HG02763 (cell line): ENCODE data around the gene KRTAP4-11.
"Not testable (repeated sequence)": the region's sequence is repeated elsewhere in the genome, so short reads cannot be mapped to it uniquely, and the experiment has no call there.

ENCODE experiments used
- ATAC-seq: cut with Tn5 transposase; IDR thresholded peaks from one replicate; pipeline ENCODE4 v1.9.1; 2021; ENCODE audit warnings: mild to moderate bottlenecking, moderate library complexity; ENCODE audit not compliant: unreplicated experiment

Gene KRTAP4-11

DNA sequence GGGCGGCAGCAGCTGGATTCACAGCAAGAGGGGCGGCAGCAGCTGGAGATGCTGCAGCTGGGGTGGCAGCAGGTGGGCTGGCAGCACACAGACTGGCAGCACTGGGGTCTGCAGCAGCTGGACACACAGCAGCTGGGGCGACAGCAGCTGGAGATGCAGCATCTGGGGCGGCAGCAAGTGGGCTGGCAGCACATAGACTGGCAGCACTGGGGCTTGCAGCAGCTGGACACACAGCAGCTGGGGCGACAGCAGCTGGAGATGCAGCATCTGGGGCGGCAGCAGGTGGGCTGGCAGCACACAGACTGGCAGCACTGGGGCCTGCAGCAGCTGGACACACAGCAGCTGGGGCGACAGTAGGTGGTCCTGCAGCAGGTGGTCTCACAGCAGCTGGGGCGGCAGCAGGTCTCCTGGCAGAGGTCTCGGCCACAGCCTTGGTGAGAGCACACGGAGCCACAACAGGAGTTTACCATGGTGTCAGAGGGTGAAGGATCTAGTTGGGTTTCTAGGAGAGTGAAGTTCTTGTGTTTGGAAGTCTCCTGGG lies at the start of gene KRTAP4-11:
Gene KRTAP4-11, minus strand, starts transcription at position 528 of the 541 bp plus-strand sequence. Its CDS starts 58 bp downstream, at position 470.
- not testable (repeated sequence) for ATAC-seq

DNA sequence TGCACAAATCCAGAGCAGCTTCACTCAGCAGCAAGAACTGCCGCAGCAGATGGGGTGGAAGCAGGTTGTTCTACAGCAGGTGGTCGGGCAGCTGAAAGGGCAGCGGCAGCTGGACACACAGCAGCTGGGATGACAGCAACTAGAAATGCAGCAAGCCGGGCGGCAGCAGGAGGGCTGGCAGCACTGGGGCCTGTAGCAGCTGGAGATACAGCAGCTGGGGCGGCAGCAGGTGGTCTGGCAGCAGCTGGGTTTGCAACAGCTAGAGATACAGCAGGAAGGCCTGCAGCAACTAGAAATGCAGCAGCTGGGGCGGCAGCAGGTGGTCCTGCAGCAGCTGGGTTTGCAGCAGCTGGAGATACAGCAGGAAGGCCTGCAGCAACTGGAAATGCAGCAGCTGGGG lies 49.4 kb upstream of the KRTAP4-11 start:
- ATAC-seq, result no peak

DNA sequence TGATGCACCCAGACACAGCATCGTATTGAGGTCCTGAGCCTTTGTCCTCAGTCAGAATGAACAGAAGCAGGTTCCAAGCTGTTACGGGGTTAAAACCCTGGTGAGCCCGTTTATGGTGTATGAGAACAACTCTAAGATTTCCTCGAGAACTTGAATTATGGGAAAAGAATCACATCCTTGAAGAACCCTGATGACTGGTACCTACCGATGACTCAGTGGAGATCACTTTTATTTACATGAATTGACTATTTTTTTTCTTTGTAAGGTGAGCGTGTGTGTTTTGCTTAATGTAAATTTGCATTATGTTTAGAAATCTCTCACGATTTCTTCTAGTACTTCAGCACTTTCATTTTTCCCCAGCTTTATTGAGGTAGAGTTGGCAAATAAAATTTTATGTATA lies 45.7 kb upstream of the KRTAP4-11 start:
- ATAC-seq, result no peak

DNA sequence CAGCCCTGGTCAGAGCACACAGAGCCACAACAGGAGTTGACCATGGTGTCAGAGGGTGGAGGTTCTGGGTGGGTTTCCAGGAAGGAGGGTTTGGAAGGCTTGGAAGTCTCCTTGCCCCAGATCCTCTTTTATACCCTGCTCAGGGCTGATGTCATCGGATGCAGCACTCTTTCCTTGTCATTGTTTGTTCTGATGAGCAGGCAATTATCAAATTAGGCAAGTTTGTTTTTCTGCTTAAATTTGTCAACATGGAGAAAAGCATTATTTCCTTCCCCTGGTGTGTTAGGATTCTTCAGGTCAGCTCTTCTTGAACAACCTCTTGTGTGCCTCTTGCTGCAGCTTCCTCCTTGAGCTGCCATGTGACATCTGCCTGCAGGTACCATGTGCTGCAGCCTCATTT lies 42.5 kb upstream of the KRTAP4-11 start, which contains the start of gene KRTAP4-4:
Gene KRTAP4-4, minus strand, starts transcription at position 101 of the 400 bp plus-strand sequence. Its CDS starts 57 bp downstream, at position 44.
- ATAC-seq, result no peak

DNA sequence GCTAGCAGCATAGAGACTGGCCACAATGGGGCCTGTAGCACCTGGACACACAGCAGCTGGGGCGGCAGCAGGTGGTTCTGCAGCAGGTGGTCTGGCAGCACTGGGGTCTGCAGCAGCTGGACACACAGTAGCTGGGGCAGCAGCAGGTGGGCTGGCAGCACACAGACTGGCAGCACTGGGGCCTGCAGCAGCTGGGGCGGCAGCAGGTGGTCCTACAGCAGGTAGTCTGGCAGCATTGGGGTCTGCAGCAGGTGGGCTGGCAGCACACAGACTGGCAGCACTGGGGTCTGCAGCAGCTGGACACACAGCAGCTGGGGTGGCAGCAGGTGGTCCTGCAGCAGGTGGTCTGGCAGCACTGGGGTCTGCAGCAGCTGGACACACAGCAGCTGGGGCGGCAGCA lies 42.0 kb upstream of the KRTAP4-11 start:
- not testable (repeated sequence) for ATAC-seq

DNA sequence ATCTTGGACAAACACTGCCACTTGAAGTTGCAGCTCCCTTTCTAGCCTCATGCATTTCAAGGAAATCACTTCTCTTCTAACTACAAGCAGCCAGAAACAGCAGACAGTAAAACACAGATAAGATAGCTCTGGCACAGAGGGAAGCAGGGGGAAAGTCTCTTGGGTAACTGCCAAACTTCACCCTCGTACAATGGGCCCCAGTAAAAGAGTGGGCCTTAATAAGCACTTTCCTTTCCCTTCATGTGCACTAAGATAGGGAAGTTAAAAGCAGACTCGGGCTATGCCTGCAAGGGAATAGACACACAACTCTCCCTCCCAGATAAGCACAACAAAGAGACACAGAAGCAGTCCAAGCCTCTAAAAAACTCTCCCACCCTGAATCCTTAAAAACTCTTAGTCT lies 35.7 kb upstream of the KRTAP4-11 start:
- ATAC-seq, result no peak

DNA sequence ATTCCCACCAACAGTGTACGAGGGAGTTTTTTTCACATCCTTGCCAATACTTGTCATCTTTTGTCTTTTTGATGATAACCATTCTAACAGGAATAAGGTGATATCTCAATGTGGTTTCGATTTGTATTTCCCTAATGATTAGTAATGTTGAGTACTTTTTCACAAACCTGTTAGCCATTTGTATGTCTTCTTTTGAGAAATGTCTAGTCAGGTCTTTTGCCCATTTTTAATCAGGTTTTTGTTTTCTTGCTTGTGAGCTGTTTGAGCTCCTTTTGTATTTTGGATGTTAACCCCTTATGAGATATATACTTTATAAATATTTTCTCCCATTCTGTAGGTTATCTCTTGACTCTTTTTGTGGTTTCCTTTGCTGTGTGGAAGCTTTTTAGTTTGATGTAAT lies 33.4 kb upstream of the KRTAP4-11 start:
- no peak for ATAC-seq

DNA sequence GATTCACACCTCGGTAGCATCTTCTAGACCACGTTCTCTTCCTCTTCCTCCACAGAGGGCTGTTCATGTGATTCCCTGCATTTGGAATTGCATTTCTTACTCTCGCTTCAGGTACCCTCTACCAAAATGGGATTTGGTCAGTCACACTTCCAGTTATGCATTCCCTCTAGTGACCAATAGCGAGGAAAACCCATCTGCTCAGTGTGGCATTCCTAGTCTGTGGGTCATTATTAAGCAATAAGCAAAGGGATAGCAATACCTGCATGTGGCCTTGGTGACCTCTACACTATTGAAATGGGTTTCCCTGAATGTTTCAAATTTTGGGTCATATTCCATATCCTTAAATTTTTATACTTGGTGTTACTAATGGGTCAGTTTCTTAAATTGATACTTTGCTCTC lies 31.9 kb upstream of the KRTAP4-11 start:
- ATAC-seq, result no peak

DNA sequence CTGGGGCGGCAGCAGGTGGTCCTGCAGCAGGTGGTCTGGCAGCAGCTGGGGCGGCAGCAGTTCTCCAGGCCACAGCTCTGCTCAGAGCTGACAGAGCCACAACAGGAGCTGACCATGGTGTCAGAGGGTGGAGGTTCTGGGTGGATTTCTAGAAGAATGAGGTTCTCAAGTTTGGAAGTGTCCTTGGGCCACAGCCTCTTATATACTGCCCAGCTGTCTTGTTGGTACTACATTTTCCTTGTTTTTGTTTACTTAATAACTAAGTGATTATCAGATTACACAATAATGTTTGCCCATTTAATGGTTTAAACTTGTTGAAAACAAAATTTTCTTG lies 31.4 kb upstream of the KRTAP4-11 start, which contains the start of gene KRTAP4-5:
Gene KRTAP4-5, minus strand, starts transcription at position 174 of the 334 bp plus-strand sequence. Its CDS starts 58 bp downstream, at position 116.
- ATAC-seq, result no peak

DNA sequence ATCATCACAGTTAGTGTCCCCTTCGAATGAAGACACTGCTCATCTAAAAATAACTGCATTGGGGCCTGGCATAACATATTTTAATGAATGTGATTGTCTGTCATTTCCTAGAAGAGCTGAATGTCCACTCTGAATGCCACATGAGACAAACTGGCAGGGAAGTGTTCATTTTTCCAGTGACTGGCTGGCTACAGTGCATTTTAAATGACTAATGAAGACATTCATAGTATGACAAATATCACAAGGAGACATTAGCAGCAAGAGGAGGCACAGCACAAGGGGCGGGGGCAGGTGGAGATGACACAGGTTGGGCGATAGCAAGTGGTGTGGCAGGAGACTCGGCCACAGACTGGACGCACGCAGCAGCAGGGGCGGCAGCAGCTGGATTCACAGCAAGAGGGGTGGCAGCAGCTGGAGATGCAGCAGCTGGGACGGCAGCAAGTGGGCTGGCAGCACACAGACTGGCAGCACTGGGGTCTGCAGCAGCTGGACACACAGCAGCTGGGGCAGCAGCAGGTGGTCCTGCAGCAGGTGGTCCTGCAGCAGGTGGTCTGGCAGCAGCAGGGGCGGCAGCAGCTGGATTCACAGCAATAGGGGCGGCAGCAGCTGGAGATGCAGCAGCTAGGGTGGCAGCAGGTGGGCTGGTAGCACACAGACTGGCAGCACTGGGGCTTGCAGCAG lies 30.9 kb upstream of the KRTAP4-11 start:
- ATAC-seq, result not testable (repeated sequence)

DNA sequence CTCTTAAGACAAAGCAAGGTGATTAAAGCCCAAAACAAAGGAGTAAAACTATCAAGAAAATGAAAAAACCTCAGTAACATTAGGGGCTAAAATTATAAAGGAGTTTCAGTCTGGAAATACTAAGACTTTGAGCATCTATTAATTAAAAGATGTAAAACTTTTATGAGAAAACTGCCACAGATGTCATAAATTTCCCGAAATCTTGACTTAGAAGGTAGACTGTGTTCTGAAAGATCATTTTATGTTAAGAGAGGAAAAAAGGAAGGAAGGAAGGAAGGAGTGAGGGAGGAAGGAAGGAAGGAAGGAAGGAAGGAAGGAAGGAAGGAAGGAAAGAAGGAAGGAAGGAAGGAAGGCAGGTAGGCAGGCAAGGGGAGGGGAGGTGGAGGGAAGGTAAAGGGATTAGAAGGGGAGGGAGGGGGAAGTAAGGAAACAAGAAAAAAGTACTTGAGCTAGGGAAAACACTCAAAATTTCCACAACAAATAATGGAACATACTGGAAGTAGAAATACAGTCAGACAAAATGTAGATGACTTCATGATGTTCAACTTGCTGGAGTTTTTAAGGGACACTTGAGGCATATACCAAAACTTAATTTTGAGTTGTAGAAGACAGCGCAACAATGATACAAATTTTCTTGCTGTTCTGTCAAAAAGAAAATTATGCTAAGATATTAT lies 29.5 kb upstream of the KRTAP4-11 start:
- ATAC-seq, result no peak

DNA sequence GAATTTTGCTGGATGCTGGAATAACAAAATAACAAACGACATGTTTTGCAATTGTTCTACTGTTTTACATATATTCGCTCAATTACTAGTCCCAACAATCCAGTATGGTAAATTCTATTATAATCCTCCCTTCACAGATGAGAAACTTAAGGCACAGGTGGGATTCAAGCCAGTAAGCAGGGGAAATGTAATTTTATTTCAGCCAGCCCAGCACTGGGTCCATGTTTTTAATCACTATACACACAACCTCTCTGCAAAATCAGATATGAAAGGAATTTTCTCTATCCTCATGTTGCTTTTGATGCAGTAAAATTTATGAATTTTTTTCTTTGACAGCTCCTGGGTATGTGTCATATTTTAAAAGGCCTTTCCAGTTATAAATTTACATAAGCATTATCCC lies 27.1 kb upstream of the KRTAP4-11 start:
- no peak for ATAC-seq

DNA sequence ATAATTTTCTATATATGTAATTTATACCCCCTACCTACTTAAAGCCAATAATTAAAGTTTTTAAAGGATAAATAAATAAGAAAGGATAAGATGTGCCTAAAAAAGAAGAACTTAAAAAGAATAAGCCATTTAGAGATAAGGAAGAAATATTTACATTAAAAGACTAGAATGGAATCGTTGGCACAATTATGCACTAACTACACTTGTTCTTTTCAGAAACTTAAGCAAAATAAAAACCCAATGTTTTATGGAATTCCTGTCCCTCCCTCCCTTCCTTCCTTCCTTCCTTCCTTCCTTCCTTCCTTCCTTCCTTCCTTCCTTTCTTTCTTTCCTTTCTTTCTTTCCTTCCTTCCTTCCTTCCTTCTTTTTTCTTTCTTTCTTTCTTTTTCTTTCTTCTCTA lies 26.7 kb upstream of the KRTAP4-11 start:
- no peak for ATAC-seq

DNA sequence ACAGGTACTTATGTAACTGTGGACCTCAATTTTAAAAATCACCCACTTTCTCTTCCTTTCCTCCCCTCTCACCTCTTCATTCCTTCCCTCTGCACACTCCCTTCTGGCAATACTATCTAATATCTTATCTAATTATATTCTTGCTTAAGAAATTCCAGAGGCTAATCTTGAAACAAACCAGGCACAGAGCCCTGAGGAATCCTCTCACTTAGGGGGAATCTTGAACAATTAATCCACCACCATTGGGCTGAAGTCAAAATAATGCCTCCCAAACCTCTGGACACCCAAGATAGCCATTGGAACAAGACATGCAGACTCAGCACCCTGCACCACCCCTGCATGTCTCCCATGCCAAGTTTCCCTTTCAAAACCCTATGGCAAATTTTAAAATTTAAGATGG lies 23.2 kb upstream of the KRTAP4-11 start:
- ATAC-seq, result no peak

DNA sequence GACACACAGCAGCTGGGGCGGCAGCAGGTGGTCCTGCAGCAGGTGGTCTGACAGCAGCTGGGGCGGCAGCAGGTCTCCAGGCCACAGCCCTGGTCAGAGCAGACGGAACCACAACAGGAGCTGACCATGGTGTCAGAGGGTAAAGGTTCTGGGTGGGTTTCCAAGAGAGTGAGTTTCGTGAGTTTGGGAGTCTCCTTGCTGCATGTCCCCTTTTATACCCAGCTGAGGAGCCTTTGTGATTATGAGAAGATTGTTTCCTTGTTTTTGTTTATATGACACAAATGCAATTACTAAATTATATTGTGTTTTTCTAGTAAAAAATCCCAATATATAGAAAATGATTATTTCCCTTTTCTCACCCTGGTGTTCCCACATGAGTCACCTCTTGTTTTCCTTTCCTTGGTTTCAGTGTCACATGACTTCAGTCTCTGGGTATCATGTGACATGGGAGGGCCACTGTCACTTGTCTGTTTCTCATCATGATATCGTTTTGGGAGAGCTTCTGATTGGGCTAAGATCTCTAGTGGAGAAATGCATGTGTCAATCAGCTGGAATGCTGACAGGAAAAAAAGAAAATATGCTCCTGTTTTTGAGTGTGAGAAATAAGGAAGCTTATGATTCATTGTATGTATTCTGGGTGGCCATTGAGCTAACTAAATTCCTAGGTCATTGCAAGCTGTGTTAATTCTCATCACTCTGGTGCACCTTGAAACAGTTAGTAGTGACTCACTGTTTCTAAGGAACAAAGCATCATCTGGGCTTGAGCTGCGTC lies 22.4 kb upstream of the KRTAP4-11 start, which contains the start of gene KRTAP4-6:
Gene KRTAP4-6, minus strand, starts transcription at position 185 of the 772 bp plus-strand sequence. Its CDS starts 57 bp downstream, at position 128.
- no peak for ATAC-seq

DNA sequence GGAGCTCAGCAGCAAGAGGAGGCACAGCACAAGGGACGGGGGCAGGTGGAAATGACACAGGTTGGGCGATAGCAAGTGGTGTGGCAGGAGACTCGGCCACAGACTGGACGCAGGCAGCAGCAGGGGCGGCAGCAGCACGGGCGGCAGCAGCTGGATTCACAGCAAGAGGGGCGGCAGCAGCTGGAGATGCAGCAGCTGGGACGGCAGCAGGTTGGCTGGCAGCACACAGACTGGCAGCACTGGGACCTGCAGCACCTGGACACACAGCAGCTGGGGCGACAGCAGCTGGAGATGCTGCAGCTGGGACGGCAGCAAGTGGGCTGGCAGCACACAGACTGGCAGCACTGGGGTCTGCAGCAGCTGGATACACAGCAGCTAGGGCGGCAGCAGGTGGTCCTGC lies 21.7 kb upstream of the KRTAP4-11 start:
- not testable (repeated sequence) for ATAC-seq

DNA sequence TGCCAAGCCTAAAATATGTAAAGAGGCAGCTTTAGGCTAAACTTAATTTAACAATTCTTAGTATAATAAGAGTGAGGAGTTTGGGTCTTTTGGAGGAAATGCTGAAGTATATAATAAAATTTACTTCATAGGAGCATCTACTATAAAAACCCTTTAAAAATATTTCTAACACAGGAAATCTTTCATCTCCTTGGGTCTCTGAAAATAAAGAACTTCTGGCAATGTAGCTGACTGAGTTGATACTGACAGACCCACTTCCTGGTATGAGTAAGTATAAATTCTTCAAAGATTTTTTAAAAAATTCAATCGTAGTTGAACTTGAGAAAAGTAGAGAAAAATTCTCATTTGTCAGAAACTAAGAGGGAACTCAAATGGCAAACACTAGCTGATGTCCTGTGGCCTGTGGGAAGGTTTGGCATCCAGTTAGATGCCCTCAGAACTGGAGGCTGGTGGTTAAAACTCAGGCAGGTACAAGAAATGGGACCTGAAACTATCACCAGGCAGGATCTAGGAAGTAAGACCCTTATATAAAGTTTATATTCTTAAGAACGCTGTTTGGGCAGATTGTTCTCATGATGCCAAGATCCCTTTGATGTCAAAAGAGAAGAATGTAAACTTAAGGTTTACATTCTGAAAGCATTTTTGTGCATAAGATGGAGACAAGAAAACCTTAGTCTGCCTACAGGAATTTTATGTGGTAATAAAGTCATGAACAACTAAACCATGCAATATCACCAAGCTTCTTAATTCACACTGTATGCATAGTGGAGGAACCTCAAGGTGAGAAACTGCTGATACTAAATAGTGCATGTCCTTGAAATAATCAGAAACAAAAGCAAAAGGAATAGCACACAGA lies 15.9 kb upstream of the KRTAP4-11 start:
- no peak for ATAC-seq

DNA sequence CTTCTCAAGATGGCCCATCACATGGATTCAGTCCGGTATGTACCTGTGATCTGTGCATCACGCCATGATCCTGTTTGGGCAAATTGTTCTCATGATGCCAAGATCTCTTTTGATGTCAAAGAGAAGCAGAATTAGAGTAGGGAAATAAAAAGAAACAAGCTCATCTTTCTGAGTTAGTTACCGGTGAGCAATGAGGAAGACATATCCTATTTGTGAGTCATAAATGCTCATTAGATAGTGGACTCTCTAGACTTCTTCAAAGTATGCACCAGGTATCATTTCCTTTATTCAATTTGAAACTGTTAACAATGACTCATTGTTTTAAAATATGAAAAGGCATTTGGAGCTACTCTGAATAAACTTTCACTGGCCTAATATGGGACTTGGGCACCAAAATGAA lies 13.8 kb upstream of the KRTAP4-11 start:
- no peak for ATAC-seq

DNA sequence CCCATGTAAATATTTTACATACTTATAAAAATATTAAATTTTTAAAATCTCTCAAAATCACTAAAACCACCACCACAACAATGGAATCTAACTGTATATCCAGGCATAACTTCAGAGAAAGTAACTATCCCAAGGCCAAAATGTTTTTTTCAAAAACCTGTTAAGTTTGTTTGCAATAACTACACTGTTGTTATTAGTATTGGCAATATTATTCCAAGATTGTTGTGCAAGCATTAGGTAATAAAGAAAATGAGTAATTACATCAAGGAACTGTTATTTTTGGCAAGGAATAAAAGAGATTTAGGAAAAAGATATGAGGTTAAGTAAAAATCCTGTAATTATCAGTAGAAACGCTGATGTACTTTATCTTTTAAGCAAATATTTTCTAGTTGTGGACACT lies 9.2 kb upstream of the KRTAP4-11 start:
- ATAC-seq, result no peak

DNA sequence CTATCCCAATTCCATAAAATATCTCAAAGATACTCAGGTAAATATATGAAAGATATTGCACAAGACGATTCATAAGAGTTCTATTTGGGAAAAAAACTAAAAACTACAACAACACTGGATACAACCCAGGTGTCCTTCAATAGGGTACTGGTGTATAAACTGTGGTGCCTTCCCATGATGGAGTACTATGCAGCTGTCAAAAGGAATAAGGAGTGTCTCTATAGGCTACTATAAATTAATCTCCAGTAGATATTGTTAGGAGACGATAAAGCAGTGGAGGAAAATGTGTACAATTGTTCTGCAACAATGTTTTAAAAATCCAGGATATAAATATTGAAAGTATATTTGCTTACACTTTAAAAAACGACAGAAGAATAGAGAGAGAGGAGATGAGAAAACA lies 8.2 kb upstream of the KRTAP4-11 start:
- ATAC-seq, result no peak
